Tibial nerve (tissue), 3 donors: ENCODE measurements around the gene TTC33.
"Not testable (repeated sequence)": the region's sequence is repeated elsewhere in the genome, so short reads cannot be mapped to it uniquely, and the experiment has no call there.

ENCODE experiments used
- POLR2A ChIP-seq, 2 donors: fragments of 450-650 bp; IDR thresholded peaks; one replicate each; pipeline ENCODE4 v1.6.1; 2017; ENCODE audit warnings: antibody characterized with exemption in 2 of 2, mild to moderate bottlenecking in 2 of 2, moderate library complexity in 2 of 2
- TF ChIP-seq, protein P1 (sequence below), 5 experiments: fragments of 200-600 bp in 3 of 5; fragments of 450-650 bp in 2 of 5; sonication (generic) in 3 of 5; IDR thresholded peaks; one replicate each; pipeline ENCODE4 v1.5.1; 2016 to 2019; ENCODE audit warnings: antibody characterized with exemption in 5 of 5, mild to moderate bottlenecking in 3 of 5, moderate library complexity in 2 of 5

DNA sequence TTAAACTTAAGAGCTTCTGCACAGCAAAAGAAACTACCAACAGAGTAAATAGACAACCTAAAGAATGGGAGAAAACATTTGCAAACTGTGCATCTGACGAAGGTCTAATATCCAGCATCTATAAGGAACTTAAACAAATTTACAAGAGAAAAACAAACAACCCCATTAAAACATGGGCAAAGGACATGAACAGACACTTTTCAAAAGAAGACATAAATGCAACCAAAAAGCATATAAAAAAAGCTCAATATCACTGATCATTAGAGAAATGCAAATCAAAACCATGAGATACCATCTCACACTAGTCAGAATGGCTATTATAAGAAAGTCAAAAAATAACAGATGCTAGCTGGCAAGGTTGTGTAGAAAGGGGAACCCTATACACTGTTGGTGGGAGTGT is 50.3 kb downstream of the TTC33 start:
- TF ChIP-seq, protein P1, sequence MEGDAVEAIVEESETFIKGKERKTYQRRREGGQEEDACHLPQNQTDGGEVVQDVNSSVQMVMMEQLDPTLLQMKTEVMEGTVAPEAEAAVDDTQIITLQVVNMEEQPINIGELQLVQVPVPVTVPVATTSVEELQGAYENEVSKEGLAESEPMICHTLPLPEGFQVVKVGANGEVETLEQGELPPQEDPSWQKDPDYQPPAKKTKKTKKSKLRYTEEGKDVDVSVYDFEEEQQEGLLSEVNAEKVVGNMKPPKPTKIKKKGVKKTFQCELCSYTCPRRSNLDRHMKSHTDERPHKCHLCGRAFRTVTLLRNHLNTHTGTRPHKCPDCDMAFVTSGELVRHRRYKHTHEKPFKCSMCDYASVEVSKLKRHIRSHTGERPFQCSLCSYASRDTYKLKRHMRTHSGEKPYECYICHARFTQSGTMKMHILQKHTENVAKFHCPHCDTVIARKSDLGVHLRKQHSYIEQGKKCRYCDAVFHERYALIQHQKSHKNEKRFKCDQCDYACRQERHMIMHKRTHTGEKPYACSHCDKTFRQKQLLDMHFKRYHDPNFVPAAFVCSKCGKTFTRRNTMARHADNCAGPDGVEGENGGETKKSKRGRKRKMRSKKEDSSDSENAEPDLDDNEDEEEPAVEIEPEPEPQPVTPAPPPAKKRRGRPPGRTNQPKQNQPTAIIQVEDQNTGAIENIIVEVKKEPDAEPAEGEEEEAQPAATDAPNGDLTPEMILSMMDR (IDR thresholded peaks at IDR 0.05) = not testable (repeated sequence)
- not testable (repeated sequence) for TF ChIP-seq POLR2A (IDR thresholded peaks at IDR 0.05)
